Activated T-cell treated with anti-CD3 and anti-CD28 coated beads, Interleukin-2, amount 50 U/mL, for 48 hours (primary cell): ENCODE data around the gene TCF7.

Experiments used
- DNase-seq, 2 experiments: peaks; one replicate each; pipeline ENCODE4 v3.0.0-alpha.2; 2020

Gene TCF7

GRCh38 chr5:134113902-134114875 is at the start of gene TCF7:
TSS of gene TCF7 (plus strand) at chr5:134114681. CDS start at chr5:134114907, 226 bp downstream.
- DNase-seq = peak; percentile 83 to 86

- DNase-seq = no peak
Measured at GRCh38 chr5:134069553-134069952, 44.9 kb upstream of the TCF7 start.

GRCh38 chr5:134070725-134071613 is 43.5 kb upstream of the TCF7 start:
- peak; percentile 55 to 68 for DNase-seq

- DNase-seq = peak; percentile 68 to 69
Measured at GRCh38 chr5:134071614-134072207, 42.8 kb upstream of the TCF7 start.

- DNase-seq = peak in 1 of 2 experiments; percentile 28
Measured at GRCh38 chr5:134072471-134073210, 41.8 kb upstream of the TCF7 start.

- DNase-seq = peak in 1 of 2 experiments; percentile 18
Measured at GRCh38 chr5:134073404-134073803, 41.1 kb upstream of the TCF7 start.

- DNase-seq = no peak
Measured at GRCh38 chr5:134075102-134075501, 39.4 kb upstream of the TCF7 start.

- peak; percentile 54 to 58 for DNase-seq
Measured at GRCh38 chr5:134077926-134078580, 36.4 kb upstream of the TCF7 start.

GRCh38 chr5:134079748-134080581 is 34.5 kb upstream of the TCF7 start:
- peak; percentile 83 for DNase-seq

- DNase-seq = no peak
Measured at GRCh38 chr5:134082264-134082992, 32.1 kb upstream of the TCF7 start.

GRCh38 chr5:134083517-134083916 is 31.0 kb upstream of the TCF7 start:
- DNase-seq = peak; percentile 22

- peak in 1 of 2 experiments; percentile 18 for DNase-seq
Measured at GRCh38 chr5:134084022-134084565, 30.4 kb upstream of the TCF7 start.

GRCh38 chr5:134084570-134084969 is 29.9 kb upstream of the TCF7 start:
- no peak for DNase-seq

GRCh38 chr5:134085411-134085810 is 29.1 kb upstream of the TCF7 start:
- DNase-seq = peak in 1 of 2 experiments; percentile 20

- peak in 1 of 2 experiments; percentile 25 for DNase-seq
Measured at GRCh38 chr5:134086225-134086942, 28.1 kb upstream of the TCF7 start.

GRCh38 chr5:134086943-134087305 is 27.6 kb upstream of the TCF7 start:
- DNase-seq = peak; percentile 85

- no peak for DNase-seq
Measured at GRCh38 chr5:134088291-134088690, 26.2 kb upstream of the TCF7 start.

- DNase-seq = no peak
Measured at GRCh38 chr5:134088994-134089560, 25.4 kb upstream of the TCF7 start.

GRCh38 chr5:134090522-134090921 is 24.0 kb upstream of the TCF7 start:
- no peak for DNase-seq
